Activated T-helper 1 cell treated with anti-CD3 and anti-CD28 coated beads, Interleukin-12 subunit alpha, Interleukin-12 subunit beta, Interleukin-2, Interleukin-4 antibody, amounts not matched to agents 30 ng/mL and 10 ng/mL and 1 ng/mL, durations not matched to agents 14 hours and 24 hours and 36 hours (primary cell): ENCODE data around the gene KAT2B. TPM values are rescaled to one million over a fixed set of nuclear protein-coding genes. Genes with fewer than 3 reads are reported as not detected.
A peak's percentile ranks its signal among the peaks of the same experiment; 100 is the strongest.

Source experiments
- DNase-seq: peaks from one replicate; pipeline ENCODE4 v3.0.0; 2021; ENCODE audit warnings: low spot score
- H3K27ac Mint-ChIP-seq: one replicate; pipeline ENCODE4 v1.8.0; 2021; ENCODE audit warnings: mild to moderate bottlenecking, mixed read lengths
- H3K27me3 Mint-ChIP-seq: one replicate; pipeline ENCODE4 v1.8.0; 2022; ENCODE audit warnings: mild to moderate bottlenecking, moderate library complexity, mixed read lengths; ENCODE audit not compliant: insufficient read depth
- H3K36me3 Mint-ChIP-seq: one replicate; pipeline ENCODE4 v1.8.0; 2021; ENCODE audit warnings: low read depth, mixed read lengths
- H3K4me1 Mint-ChIP-seq: one replicate; pipeline ENCODE4 v1.8.0; 2021; ENCODE audit warnings: low read depth, mixed read lengths
- H3K4me3 Mint-ChIP-seq: one replicate; pipeline ENCODE4 v1.8.0; 2021; ENCODE audit warnings: mild to moderate bottlenecking, moderate library complexity, mixed read lengths
- H3K9me3 Mint-ChIP-seq: one replicate; pipeline ENCODE4 v1.8.0; 2021; ENCODE audit warnings: mixed read lengths
- intact Hi-C: fragments of 100-400 bp; cut with micrococcal nuclease; formaldehyde crosslinking; loops from one replicate; pipeline ENCODE4 v1.15.1; 2024
- total RNA-seq: library from RNA; stranded (reverse); gene quantifications from 2 replicates; pipeline ENCODE4 v1.2.3, GENCODE V29; 2022

The KAT2B gene
- total RNA-seq, 1 donor from 2014 or later, result 25.1 TPM

- intact Hi-C loops, result no loop called here
- H3K4me3 Mint-ChIP-seq, result no peak overlapping the region
- no peaks in the 10 kb centered on the region for H3K9me3 Mint-ChIP-seq
- H3K27ac Mint-ChIP-seq, result no peak overlapping the region
- no peak for DNase-seq
- peaks cover 88% of the 10 kb centered on the region for H3K4me1 Mint-ChIP-seq
- H3K36me3 Mint-ChIP-seq, result peaks cover 10% of the 10 kb centered on the region
- H3K27me3 Mint-ChIP-seq, result no peaks in the 10 kb centered on the region
These were observed 6.3 kb downstream of the KAT2B start for GRCh38 chr3:20046556-20046955.

GRCh38 chr3:20047341-20047779, 7.1 kb downstream of the KAT2B start:
- DNase-seq, result no peak
- Mint-ChIP-seq H3K27ac (no peak overlapping the region), H3K4me3 (no peak overlapping the region), H3K36me3 (peaks cover 10% of the 10 kb centered on the region), H3K27me3 (no peaks in the 10 kb centered on the region), H3K4me1 (peaks cover 88% of the 10 kb centered on the region), H3K9me3 (no peaks in the 10 kb centered on the region)
- intact Hi-C loops, result no loop called here

GRCh38 chr3:20047976-20048883, 8.0 kb downstream of the KAT2B start:
- H3K27ac Mint-ChIP-seq, result no peak overlapping the region
- H3K9me3 Mint-ChIP-seq, result no peaks in the 10 kb centered on the region
- peaks cover 88% of the 10 kb centered on the region for H3K4me1 Mint-ChIP-seq
- no peaks in the 10 kb centered on the region for H3K27me3 Mint-ChIP-seq
- peaks cover 10% of the 10 kb centered on the region for H3K36me3 Mint-ChIP-seq
- no peak for DNase-seq
- intact Hi-C loops, result no loop called here
- no peak overlapping the region for H3K4me3 Mint-ChIP-seq

GRCh38 chr3:20051123-20051806, 11.0 kb downstream of the KAT2B start:
- DNase-seq, result no peak
- Mint-ChIP-seq H3K27ac (no peak overlapping the region), H3K4me3 (no peak overlapping the region), H3K27me3 (no peaks in the 10 kb centered on the region), H3K36me3 (peaks cover 9% of the 10 kb centered on the region), H3K9me3 (no peaks in the 10 kb centered on the region), H3K4me1 (peaks cover 64% of the 10 kb centered on the region)
- intact Hi-C loops, result no loop called here

GRCh38 chr3:20052851-20053250, 12.6 kb downstream of the KAT2B start:
- no peaks in the 10 kb centered on the region for H3K9me3 Mint-ChIP-seq
- peak overlapping the region; percentile 67 for H3K27ac Mint-ChIP-seq
- no peaks in the 10 kb centered on the region for H3K27me3 Mint-ChIP-seq
- peaks cover 52% of the 10 kb centered on the region for H3K4me1 Mint-ChIP-seq
- intact Hi-C loops, result no loop called here
- DNase-seq, result no peak
- H3K36me3 Mint-ChIP-seq, result peaks cover 6% of the 10 kb centered on the region
- H3K4me3 Mint-ChIP-seq, result peak overlapping the region; percentile 43

GRCh38 chr3:20054549-20054987, 14.3 kb downstream of the KAT2B start:
- H3K9me3 Mint-ChIP-seq, result no peaks in the 10 kb centered on the region
- no peak overlapping the region for H3K27ac Mint-ChIP-seq
- intact Hi-C loops, result loop anchor here (1.0 to 2.0 kb wide), 5 partner anchors 13 to 132 kb away; partner anchors contain the start of genes RAB5A and SGO1
- DNase-seq, result peak; percentile 54
- no peak overlapping the region for H3K4me3 Mint-ChIP-seq
- H3K4me1 Mint-ChIP-seq, result peaks cover 37% of the 10 kb centered on the region
- peaks cover 4% of the 10 kb centered on the region for H3K36me3 Mint-ChIP-seq
- H3K27me3 Mint-ChIP-seq, result no peaks in the 10 kb centered on the region

GRCh38 chr3:20055020-20055775, 15.0 kb downstream of the KAT2B start:
- no peak for DNase-seq
- no peaks in the 10 kb centered on the region for H3K27me3 Mint-ChIP-seq
- no peak overlapping the region for H3K27ac Mint-ChIP-seq
- no peak overlapping the region for H3K4me3 Mint-ChIP-seq
- no peaks in the 10 kb centered on the region for H3K9me3 Mint-ChIP-seq
- peaks cover 8% of the 10 kb centered on the region for H3K36me3 Mint-ChIP-seq
- intact Hi-C loops, result loop anchor here (2.0 kb wide), 1 partner anchor 108 kb away; the partner anchor contains the start of gene RAB5A
- peaks cover 37% of the 10 kb centered on the region for H3K4me1 Mint-ChIP-seq

- Mint-ChIP-seq H3K4me1 (peaks cover 34% of the 10 kb centered on the region), H3K9me3 (no peaks in the 10 kb centered on the region), H3K27ac (no peak overlapping the region), H3K36me3 (peaks cover 10% of the 10 kb centered on the region), H3K27me3 (no peaks in the 10 kb centered on the region), H3K4me3 (no peak overlapping the region)
- intact Hi-C loops, result loop anchor here (2.0 kb wide), 1 partner anchor 109 kb away; the partner anchor contains the start of gene RAB5A
- no peak for DNase-seq
These were observed 15.6 kb downstream of the KAT2B start for GRCh38 chr3:20055842-20056241.

- peaks cover 11% of the 10 kb centered on the region for H3K36me3 Mint-ChIP-seq
- intact Hi-C loops, result loop anchor here (1.0 kb wide), 1 partner anchor 120 kb away; no protein-coding TSS in a partner anchor
- H3K4me1 Mint-ChIP-seq, result peaks cover 31% of the 10 kb centered on the region
- no peak overlapping the region for H3K4me3 Mint-ChIP-seq
- H3K27ac Mint-ChIP-seq, result no peak overlapping the region
- DNase-seq, result no peak
- no peaks in the 10 kb centered on the region for H3K27me3 Mint-ChIP-seq
- H3K9me3 Mint-ChIP-seq, result no peaks in the 10 kb centered on the region
These were observed 16.7 kb downstream of the KAT2B start for GRCh38 chr3:20056725-20057611.

GRCh38 chr3:20057612-20058180, 17.4 kb downstream of the KAT2B start:
- DNase-seq, result no peak
- intact Hi-C loops, result loop anchor here (1.0 kb wide), 1 partner anchor 120 kb away; no protein-coding TSS in a partner anchor
- H3K27ac Mint-ChIP-seq, result no peak overlapping the region
- H3K4me3 Mint-ChIP-seq, result no peak overlapping the region
- no peaks in the 10 kb centered on the region for H3K27me3 Mint-ChIP-seq
- H3K36me3 Mint-ChIP-seq, result peaks cover 11% of the 10 kb centered on the region
- peaks cover 26% of the 10 kb centered on the region for H3K4me1 Mint-ChIP-seq
- no peaks in the 10 kb centered on the region for H3K9me3 Mint-ChIP-seq

- no peaks in the 10 kb centered on the region for H3K9me3 Mint-ChIP-seq
- H3K27me3 Mint-ChIP-seq, result no peaks in the 10 kb centered on the region
- peaks cover 33% of the 10 kb centered on the region for H3K4me1 Mint-ChIP-seq
- intact Hi-C loops, result no loop called here
- DNase-seq, result no peak
- no peak overlapping the region for H3K4me3 Mint-ChIP-seq
- H3K27ac Mint-ChIP-seq, result no peak overlapping the region
- H3K36me3 Mint-ChIP-seq, result peaks cover 12% of the 10 kb centered on the region
These were observed 19.7 kb downstream of the KAT2B start for GRCh38 chr3:20059929-20060328.
